GM23248 (cell line): ENCODE results near the gene IQCK. TPM values are rescaled to one million over a fixed set of nuclear protein-coding genes. Genes with fewer than 3 reads are reported as not detected.
A peak's percentile ranks its signal among the peaks of the same experiment; 100 is the strongest.

Experiments
- DNase-seq: peaks from one replicate; pipeline ENCODE4 v3.0.0-alpha.2; 2015
- H2AFZ ChIP-seq: fragments of 200-600 bp; sonication (generic); 2 replicates; pipeline ENCODE4 v1.6.1; 2016; ENCODE audit warnings: antibody characterized with exemption
- H3F3A ChIP-seq: fragments of 200-600 bp; sonication (generic); 2 replicates; pipeline ENCODE4 v1.6.1; 2016; ENCODE audit warnings: mild to moderate bottlenecking, antibody characterized with exemption, mixed run types; ENCODE audit not compliant: insufficient read depth
- H3K27ac ChIP-seq: fragments of 200-600 bp; sonication (generic); 2 replicates; pipeline ENCODE4 v1.5.1; 2016; ENCODE audit warnings: mild to moderate bottlenecking
- H3K27me3 ChIP-seq: fragments of 200-600 bp; sonication (generic); replicated peaks from 2 replicates; pipeline ENCODE4 v1.6.1; 2016; ENCODE audit warnings: mild to moderate bottlenecking; ENCODE audit not compliant: insufficient read depth
- H3K36me3 ChIP-seq: fragments of 200-600 bp; sonication (generic); 2 replicates; pipeline ENCODE4 v1.6.1; 2016; ENCODE audit warnings: low read depth, mild to moderate bottlenecking
- H3K4me1 ChIP-seq: fragments of 200-600 bp; sonication (generic); 2 replicates; pipeline ENCODE4 v1.6.1; 2016; ENCODE audit warnings: mild to moderate bottlenecking; ENCODE audit not compliant: insufficient read depth
- H3K4me2 ChIP-seq: fragments of 200-600 bp; sonication (generic); one replicate; pipeline ENCODE4 v1.6.1; 2016; ENCODE audit warnings: mild to moderate bottlenecking; ENCODE audit not compliant: unreplicated experiment
- H3K4me3 ChIP-seq: fragments of 200-600 bp; sonication (generic); 2 replicates; pipeline ENCODE4 v1.5.1; 2016; ENCODE audit warnings: mild to moderate bottlenecking
- H3K79me2 ChIP-seq: fragments of 200-600 bp; sonication (generic); 2 replicates; pipeline ENCODE4 v1.6.1; 2016; ENCODE audit warnings: mild to moderate bottlenecking; ENCODE audit not compliant: insufficient read depth
- H3K9ac ChIP-seq: fragments of 200-600 bp; sonication (generic); 2 replicates; pipeline ENCODE4 v1.6.1; 2016; ENCODE audit warnings: mild to moderate bottlenecking
- H3K9me2 ChIP-seq: fragments of 200-600 bp; sonication (generic); 2 replicates; pipeline ENCODE4 v1.6.1; 2016; ENCODE audit warnings: mixed run types, mild to moderate bottlenecking, moderate library complexity; ENCODE audit not compliant: insufficient read depth
- H3K9me3 ChIP-seq: fragments of 200-600 bp; sonication (generic); one replicate; pipeline ENCODE4 v1.6.1; 2017; ENCODE audit warnings: low read depth
- H4K20me1 ChIP-seq: fragments of 200-600 bp; sonication (generic); 2 replicates; pipeline ENCODE4 v1.6.0; 2016; ENCODE audit not compliant: insufficient read depth
- EZH2 ChIP-seq: fragments of 200-600 bp; sonication (generic); IDR thresholded peaks from 2 replicates; pipeline ENCODE4 v1.6.1; 2018; ENCODE audit warnings: antibody characterized with exemption, mild to moderate bottlenecking; ENCODE audit not compliant: insufficient read depth, poor library complexity, severe bottlenecking
- EZH2phosphoT487 ChIP-seq: fragments of 200-600 bp; sonication (generic); IDR thresholded peaks from 2 replicates; pipeline ENCODE4 v1.6.1; 2018; ENCODE audit warnings: antibody characterized with exemption, moderate library complexity, mild to moderate bottlenecking, low read depth; ENCODE audit not compliant: insufficient read depth
- WGBS, 2 experiments: methylation state at CpG; one replicate each; pipeline ENCODE4 v1.1.6; 2015 to 2017; ENCODE audit warnings: low lambda C conversion rate in 2 of 2, low coverage in 1 of 2; ENCODE audit errors: missing lambda C conversion rate in 2 of 2; 5-methylcytosine and 5-hydroxymethylcytosine counted together
- in situ Hi-C: fragments of 300-500 bp; cut with MboI; formaldehyde crosslinking; loops from 2 replicates; pipeline ENCODE4 v1.15.0; 2020
- polyA plus RNA-seq: library from polyadenylated mRNA; unstranded; fragments of >200 nt; fragmentation: Nextera tagmentation; extraction: Ambion mirVana; gene quantifications from 2 replicates; pipeline ENCODE4 v1.2.1, GENCODE V29; 2016
- small RNA-seq: library from RNA; depleted of rRNA; stranded (forward); fragments of <200 nt; gene quantifications from one replicate; pipeline ENCODE3, GENCODE V24; 2014; ENCODE audit warnings: low read depth, low replicate concordance
- total RNA-seq: library from RNA; depleted of rRNA; stranded (reverse); fragments of >200 nt; shearing (Covaris generic); gene quantifications from 2 replicates; pipeline ENCODE4 v1.2.3, GENCODE V29; 2014; rRNA removed

The IQCK gene
- total and polyA plus RNA-seq, 2 experiments from 2014 or later, result 9.7 to 9.8 TPM

GRCh38 chr16:19901164-19901563, 183.1 kb downstream of the IQCK start:
- Histone ChIP-seq H3K9ac (no peak overlapping the region), H3K4me3 (no peak overlapping the region), H4K20me1 (no peaks in the 10 kb centered on the region), H3K4me2 (no peak overlapping the region), H3K4me1 (no peaks in the 10 kb centered on the region), H3K79me2 (no peaks in the 10 kb centered on the region), H3K9me3 (no peaks in the 10 kb centered on the region), H3K9me2 (no peaks in the 10 kb centered on the region), H3F3A (no peaks in the 10 kb centered on the region), H2AFZ (no peak overlapping the region), H3K36me3 (no peaks in the 10 kb centered on the region), H3K27ac (no peak overlapping the region), H3K27me3 (no peaks in the 10 kb centered on the region)
- no peak for TF ChIP-seq EZH2
- TF ChIP-seq EZH2phosphoT487, result no peak
- 45 to 46% methylated on average over 7 of the region's 7 CpGs for WGBS, 2 experiments
- in situ Hi-C loops, result loop anchor here (10.0 kb wide), 1 partner anchor 394 kb away; no protein-coding TSS in a partner anchor
- no peak for DNase-seq

DNA sequence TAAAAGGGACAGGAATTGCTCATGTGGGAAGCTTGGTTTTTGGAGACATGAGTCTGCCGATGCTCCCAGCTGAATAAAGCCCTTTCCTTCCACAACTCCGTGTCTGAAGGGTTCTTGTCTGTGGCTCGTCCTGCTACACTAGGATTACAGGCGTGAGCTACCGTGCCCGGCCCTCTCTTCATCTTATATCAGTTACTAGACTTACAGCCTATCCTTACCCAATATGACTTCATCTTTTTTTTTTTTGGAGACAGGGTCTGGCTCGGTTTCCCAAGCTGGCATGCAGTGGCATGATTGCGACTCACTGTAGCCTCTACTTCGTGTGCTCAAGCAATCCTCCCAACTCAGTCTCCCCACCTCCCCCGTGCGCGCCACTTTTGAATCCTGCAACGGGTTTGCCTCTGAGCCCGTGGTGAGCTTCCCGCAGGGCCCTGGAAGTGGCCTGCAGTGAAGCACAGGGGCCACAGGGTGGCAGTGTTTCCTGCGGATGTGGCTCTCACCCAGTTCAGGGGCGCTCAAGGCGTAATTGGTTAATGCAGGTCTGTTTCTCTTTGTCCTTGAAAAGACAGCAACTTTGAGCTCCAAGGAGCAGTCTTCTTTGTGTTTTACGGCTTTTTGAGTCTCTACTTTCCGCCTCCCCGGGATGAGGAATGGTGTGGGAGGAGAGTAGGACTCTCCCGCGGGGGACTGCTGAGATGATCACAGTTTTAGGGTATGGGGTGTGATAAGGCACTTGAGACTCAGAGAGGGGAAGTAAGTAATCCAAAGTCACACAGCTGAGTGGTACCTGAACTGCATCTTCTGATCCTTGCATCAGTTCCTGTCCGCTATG, 189.3 kb downstream of the IQCK start:
- Histone ChIP-seq H3F3A (peaks cover 7% of the 10 kb centered on the region), H4K20me1 (no peaks in the 10 kb centered on the region), H3K4me3 (no peak overlapping the region), H3K36me3 (no peaks in the 10 kb centered on the region), H3K4me1 (no peaks in the 10 kb centered on the region), H2AFZ (peak overlapping the region; percentile 78), H3K9ac (no peak overlapping the region), H3K27me3 (no peaks in the 10 kb centered on the region), H3K4me2 (peak overlapping the region; percentile 55), H3K27ac (no peak overlapping the region), H3K9me3 (no peaks in the 10 kb centered on the region), H3K79me2 (no peaks in the 10 kb centered on the region), H3K9me2 (no peaks in the 10 kb centered on the region)
- WGBS, 2 experiments, result 19 to 21% methylated on average over 22 to 24 of the region's 24 CpGs
- in situ Hi-C loops, result loop anchor here (5.0 to 10.0 kb wide), 2 partner anchors 387 to 475 kb away; no protein-coding TSS in a partner anchor
- peak; percentile 74 for DNase-seq
- TF ChIP-seq EZH2, result no peak
- no peak for TF ChIP-seq EZH2phosphoT487

Small RNA genes within 50 kb of the gene (small RNA-seq; reads per million reads assigned to genes)
- gene LARP7P2, result not detected

Other genes with a start within 250 kb of the IQCK start
- gene GDE1, start 196.2 kb upstream of the IQCK start, total RNA-seq, result 77.1 and 85.0 TPM in 2 replicates
- gene GDE1, start 196.2 kb upstream of the IQCK start, polyA plus RNA-seq, result 55.1 and 58.2 TPM in 2 replicates
- gene CCP110, start 194.3 kb upstream of the IQCK start, total RNA-seq, result 6.8 and 8.5 TPM in 2 replicates
- gene CCP110, start 194.3 kb upstream of the IQCK start, polyA plus RNA-seq, result 7.4 and 9.0 TPM in 2 replicates
- gene VPS35L, start 162.6 kb upstream of the IQCK start, total RNA-seq, result 19.9 and 28.6 TPM in 2 replicates
- 58.2 and 58.8 TPM in 2 replicates for gene VPS35L, start 162.6 kb upstream of the IQCK start, polyA plus RNA-seq
- gene KNOP1, start within 50 bp of the IQCK start, total RNA-seq, result 8.0 and 11.8 TPM in 2 replicates
- gene KNOP1, start within 50 bp of the IQCK start, polyA plus RNA-seq, result 14.1 and 15.6 TPM in 2 replicates
- gene GPRC5B, start 166.6 kb downstream of the IQCK start, total RNA-seq, result 0.63 TPM in 1 of 2 replicates, not detected in the other
- 0.13 and 0.33 TPM in 2 replicates for gene GPRC5B, start 166.6 kb downstream of the IQCK start, polyA plus RNA-seq